Psoas muscle (tissue), 8 donors: ENCODE measurements around the gene PDE4D. TPM values are rescaled to one million over a fixed set of nuclear protein-coding genes. Genes with fewer than 3 reads are reported as not detected.

Source experiments
- ATAC-seq, 4 donors: fragments of 200-7000 bp; cut with Tn5 transposase; one replicate each; pipeline ENCODE4 v1.9.1; 2020; ENCODE audit warnings: moderate library complexity in 3 of 4, mild to moderate bottlenecking in 2 of 4
- DNase-seq, 2 donors: peaks; one replicate each; pipeline ENCODE4 v3.0.0-alpha.2; 2020
- H3K27ac ChIP-seq: fragments of 200-600 bp; one replicate; pipeline ENCODE4 v1.8.0; 2022
- H3K27me3 ChIP-seq, 3 donors: fragments of 200-600 bp in 1 of 3; one replicate each; pipeline versions ENCODE4 v1.6.1 to v1.8.0; 2013 to 2022; ENCODE audit warnings: low read length in 2 of 3, mild to moderate bottlenecking in 2 of 3, moderate library complexity in 1 of 3; ENCODE audit not compliant: insufficient read depth in 3 of 3
- H3K36me3 ChIP-seq, 2 donors: fragments of 200-600 bp in 1 of 2; one replicate each; pipeline versions ENCODE4 v1.6.1 to v1.8.0; 2013 to 2022; ENCODE audit warnings: low read depth in 1 of 2, mild to moderate bottlenecking in 1 of 2, moderate library complexity in 1 of 2; ENCODE audit not compliant: insufficient read depth in 1 of 2
- H3K4me1 ChIP-seq: fragments of 200-600 bp; one replicate; pipeline ENCODE4 v1.8.0; 2022
- H3K4me3 ChIP-seq: fragments of 200-600 bp; one replicate; pipeline ENCODE4 v1.8.0; 2022; ENCODE audit warnings: mild to moderate bottlenecking
- H3K9me3 ChIP-seq: fragments of 200-600 bp; one replicate; pipeline ENCODE4 v1.8.0; 2022
- CTCF ChIP-seq: fragments of 200-600 bp; IDR thresholded peaks from one replicate; pipeline ENCODE4 v1.8.0; 2022; ENCODE audit warnings: antibody characterized with exemption
- WGBS, 3 donors: extraction: QIAGEN DNeasy Blood & Tissue Kit; methylation state at CpG; one replicate each; pipeline versions ENCODE4 v1.1.6 to v1.1.7; 2013; 5-methylcytosine and 5-hydroxymethylcytosine counted together
- intact Hi-C, 2 donors: fragments of 100-400 bp; cut with DNase I; formaldehyde crosslinking; loops; one replicate each; pipeline versions ENCODE4 v1.11.0 to v1.14.2; 2022
- polyA plus RNA-seq, 3 donors: library from polyadenylated mRNA; stranded (reverse); fragments of 200-250 nt; gene quantifications; one replicate each; pipeline ENCODE4 v1.2.3, GENCODE V29; 2013
- total RNA-seq, 4 donors: library from RNA; stranded (reverse); fragmentation: NEBNext Ultra II Directional in 2 of 4; extraction: Animal tissue kit (Norgen Biotek cat#: 25700) in 2 of 4; gene quantifications; one replicate each; pipeline versions ENCODE4 v1.2.1 to v1.2.4, GENCODE V29; 2021 to 2023
- donor health status: healthy with polysubstance abuse.
- donor health status: DM: no; HTN: no; CAD: no; lungs with moderate emphysema.
- donor health status: Bipolar disorder and iron deficiency.
- donor health status: healthy.
- donor health status: DM: yes; HTN: yes; CAD: no.
- donor health status: DM: no; HTN: no; CAD: no.
- donor health status: DM: no; HTN: no; CAD: no.
- donor health status: DM: yes; HTN: yes; CAD: no.

Gene PDE4D
- total and polyA plus RNA-seq, 7 donors, result 42.6 to 283 (median 88.7) TPM

- Histone ChIP-seq H3K4me1 (peaks cover 12% of the 10 kb centered on the region), H3K9me3 (no peaks in the 10 kb centered on the region), H3K27ac (no peak overlapping the region), H3K27me3 (no peaks in the 10 kb centered on the region), H3K36me3 (no peaks in the 10 kb centered on the region), H3K4me3 (no peak overlapping the region)
- intact Hi-C loops, result loop anchor here in 1 of 2 donors (5.0 kb wide), 1 partner anchor 40 kb away; no protein-coding TSS in a partner anchor
- 95 to 99% (median 97%) methylated on average over 2 of the region's 2 CpGs for WGBS, 3 donors
- DNase-seq (no peak), ATAC-seq (no peak)
- TF ChIP-seq CTCF, result no peak
Observed at GRCh38 chr5:59652449-59652848, 241.1 kb downstream of the PDE4D start.

GRCh38 chr5:59648949-59649921, 244.3 kb downstream of the PDE4D start:
- no peak for TF ChIP-seq CTCF
- intact Hi-C loops, result no loop called here
- no peaks in the 10 kb centered on the region for H3K9me3 ChIP-seq
- no peak overlapping the region for H3K4me3 ChIP-seq
- ATAC-seq, result no peak
- 81 to 85% (median 83%) methylated on average over 8 of the region's 8 CpGs for WGBS, 3 donors
- no peaks in the 10 kb centered on the region for H3K27me3 ChIP-seq
- no peaks in the 10 kb centered on the region for H3K4me1 ChIP-seq
- no peak overlapping the region for H3K27ac ChIP-seq
- DNase-seq, result no peak
- no peaks in the 10 kb centered on the region for H3K36me3 ChIP-seq

GRCh38 chr5:59648038-59648831, 245.3 kb downstream of the PDE4D start:
- Histone ChIP-seq H3K27me3 (no peaks in the 10 kb centered on the region), H3K4me3 (no peak overlapping the region), H3K27ac (no peak overlapping the region), H3K9me3 (no peaks in the 10 kb centered on the region), H3K4me1 (no peaks in the 10 kb centered on the region), H3K36me3 (no peaks in the 10 kb centered on the region)
- WGBS, 3 donors, result 32 to 74% (median 39%) methylated on average over 1 of the region's 1 CpG
- no peak for DNase-seq
- ATAC-seq, result no peak
- intact Hi-C loops, result no loop called here
- no peak for TF ChIP-seq CTCF

GRCh38 chr5:59645380-59645779, 248.1 kb downstream of the PDE4D start:
- peaks cover 6% of the 10 kb centered on the region for H3K4me1 ChIP-seq
- TF ChIP-seq CTCF, result no peak
- no peaks in the 10 kb centered on the region for H3K27me3 ChIP-seq
- DNase-seq, result no peak
- H3K36me3 ChIP-seq, result no peaks in the 10 kb centered on the region
- H3K9me3 ChIP-seq, result no peaks in the 10 kb centered on the region
- intact Hi-C loops, result no loop called here
- no peak overlapping the region for H3K4me3 ChIP-seq
- no peak overlapping the region for H3K27ac ChIP-seq
- ATAC-seq, result no peak
- WGBS, 3 donors, result 88 to 93% (median 93%) methylated on average over 2 of the region's 2 CpGs
